Effector memory CD8-positive, alpha-beta T cell (primary cell): ENCODE measurements around the gene CFAP65.

ENCODE experiments used
- ATAC-seq: fragments of 150-1000 bp; cut with Tn5 transposase; replicated peaks from 2 replicates; pipeline ENCODE4 v1.10.0; 2021; ENCODE audit warnings: mild to moderate bottlenecking, moderate library complexity
- DNase-seq, 3 experiments: peaks; one replicate each; pipeline ENCODE4 v3.0.0; 2021
- H3K27ac Mint-ChIP-seq, 2 donors: one replicate each; pipeline ENCODE4 v1.8.0; 2022; ENCODE audit warnings: mild to moderate bottlenecking in 2 of 2, mixed read lengths in 2 of 2, moderate library complexity in 2 of 2
- H3K27me3 Mint-ChIP-seq, 2 donors: one replicate each; pipeline ENCODE4 v1.8.0; 2022; ENCODE audit warnings: mixed read lengths in 2 of 2
- H3K36me3 Mint-ChIP-seq: one replicate; pipeline ENCODE4 v1.8.0; 2022; ENCODE audit warnings: mild to moderate bottlenecking, moderate library complexity, mixed read lengths; ENCODE audit not compliant: insufficient read depth
- H3K4me1 Mint-ChIP-seq, 2 donors: one replicate each; pipeline ENCODE4 v1.8.0; 2022; ENCODE audit warnings: low read depth in 2 of 2, mixed read lengths in 2 of 2
- H3K4me3 Mint-ChIP-seq, 2 donors: one replicate each; pipeline ENCODE4 v1.8.0; 2022; ENCODE audit warnings: mild to moderate bottlenecking in 2 of 2, mixed read lengths in 2 of 2, moderate library complexity in 2 of 2
- H3K9me3 Mint-ChIP-seq, 2 donors: one replicate each; pipeline ENCODE4 v1.8.0; 2022; ENCODE audit warnings: mixed read lengths in 2 of 2

Gene CFAP65

DNA sequence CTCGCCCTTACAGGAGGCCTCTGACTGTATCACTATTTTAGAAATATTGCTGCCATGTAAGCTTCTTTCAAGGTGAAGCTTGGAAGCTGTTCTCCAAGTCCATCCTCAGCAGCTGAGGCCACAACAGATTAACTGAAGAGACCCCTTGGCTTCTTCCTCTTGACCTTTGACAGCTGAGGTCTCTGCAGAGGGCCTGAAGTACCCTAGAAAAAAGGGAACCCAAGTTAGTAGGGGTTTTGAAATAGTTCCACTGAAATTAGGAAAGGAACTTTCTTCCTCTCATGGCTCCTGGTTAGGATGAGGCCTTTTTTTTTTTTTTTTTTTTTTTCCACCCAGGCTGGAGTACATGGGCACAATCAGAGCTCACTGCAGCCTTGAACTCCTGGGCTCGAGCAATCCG, 34.9 kb upstream of the CFAP65 start:
- Mint-ChIP-seq H3K4me3 (no peak overlapping the region), H3K4me1 (no peaks in the 10 kb centered on the region), H3K9me3 (no peaks in the 10 kb centered on the region), H3K27ac (no peak overlapping the region), H3K36me3 (peaks cover 19% of the 10 kb centered on the region), H3K27me3 (no peaks in the 10 kb centered on the region)
- no peak for ATAC-seq
- DNase-seq: no peak

DNA sequence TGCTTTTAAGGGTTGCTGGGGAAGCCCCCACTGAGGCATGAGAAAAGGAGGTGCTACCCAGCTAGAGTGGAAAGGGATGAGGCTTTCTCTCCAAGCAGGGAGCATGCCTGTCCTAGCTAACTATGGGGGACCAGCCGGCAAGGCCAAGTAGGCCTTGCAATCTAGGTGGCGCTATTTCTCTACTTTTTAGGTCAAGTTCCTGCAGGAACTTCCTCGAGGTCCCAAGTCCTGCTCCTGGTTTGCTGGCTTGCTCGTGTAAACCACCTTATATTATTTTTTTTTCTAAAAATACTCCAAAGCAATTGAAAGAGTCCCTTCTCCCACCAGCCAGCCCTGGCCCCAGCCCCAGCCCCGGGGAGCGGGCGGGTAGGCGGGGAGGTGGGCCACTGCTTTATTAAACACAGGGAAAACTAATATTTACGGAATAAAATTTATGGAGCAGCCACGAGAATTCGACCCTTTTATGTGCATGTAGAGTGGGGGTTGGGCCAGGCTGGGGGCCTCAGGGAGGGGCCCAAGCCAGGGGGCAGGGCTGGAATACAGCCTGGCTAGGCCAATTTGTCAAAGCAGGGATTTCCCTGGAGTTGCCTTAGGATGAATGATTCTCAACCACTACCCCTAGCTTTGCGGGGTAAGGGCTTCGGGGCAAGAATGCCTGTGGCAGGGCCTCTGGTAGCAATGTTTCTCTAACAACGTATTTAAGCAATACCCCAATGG, 32.3 kb upstream of the CFAP65 start:
- Mint-ChIP-seq H3K4me1 (no peaks in the 10 kb centered on the region), H3K9me3 (no peaks in the 10 kb centered on the region), H3K36me3 (peaks cover 19% of the 10 kb centered on the region), H3K27ac (no peak overlapping the region), H3K27me3 (no peaks in the 10 kb centered on the region), H3K4me3 (no peak overlapping the region)
- no peak for ATAC-seq
- DNase-seq: no peak

DNA sequence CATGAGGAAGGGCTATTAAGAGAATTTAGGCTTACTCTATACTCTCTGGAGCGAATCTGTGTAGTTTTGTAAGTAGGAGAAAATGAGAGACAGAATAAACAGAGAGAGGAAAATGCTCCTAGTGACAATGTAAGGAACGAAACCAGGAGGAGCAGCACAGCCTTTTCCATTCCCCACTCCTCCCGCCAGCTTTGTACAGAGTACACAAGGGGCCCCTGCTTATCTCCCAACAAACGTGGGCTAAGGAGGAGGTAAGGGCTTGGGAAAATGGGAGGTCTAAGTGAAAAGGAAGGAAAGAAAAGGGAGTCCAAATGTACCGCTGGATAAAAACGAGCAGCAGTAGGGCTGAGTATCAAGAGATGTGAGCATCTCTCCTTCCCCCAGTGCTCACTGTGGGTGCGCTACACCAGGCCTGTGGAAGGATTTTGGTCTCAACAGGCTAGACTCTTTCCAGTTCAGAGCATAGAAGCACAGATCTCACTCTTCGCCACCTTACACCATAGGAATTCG, 31.5 kb upstream of the CFAP65 start:
- peaks cover 19% of the 10 kb centered on the region for H3K36me3 Mint-ChIP-seq
- H3K27ac Mint-ChIP-seq: no peak overlapping the region

DNA sequence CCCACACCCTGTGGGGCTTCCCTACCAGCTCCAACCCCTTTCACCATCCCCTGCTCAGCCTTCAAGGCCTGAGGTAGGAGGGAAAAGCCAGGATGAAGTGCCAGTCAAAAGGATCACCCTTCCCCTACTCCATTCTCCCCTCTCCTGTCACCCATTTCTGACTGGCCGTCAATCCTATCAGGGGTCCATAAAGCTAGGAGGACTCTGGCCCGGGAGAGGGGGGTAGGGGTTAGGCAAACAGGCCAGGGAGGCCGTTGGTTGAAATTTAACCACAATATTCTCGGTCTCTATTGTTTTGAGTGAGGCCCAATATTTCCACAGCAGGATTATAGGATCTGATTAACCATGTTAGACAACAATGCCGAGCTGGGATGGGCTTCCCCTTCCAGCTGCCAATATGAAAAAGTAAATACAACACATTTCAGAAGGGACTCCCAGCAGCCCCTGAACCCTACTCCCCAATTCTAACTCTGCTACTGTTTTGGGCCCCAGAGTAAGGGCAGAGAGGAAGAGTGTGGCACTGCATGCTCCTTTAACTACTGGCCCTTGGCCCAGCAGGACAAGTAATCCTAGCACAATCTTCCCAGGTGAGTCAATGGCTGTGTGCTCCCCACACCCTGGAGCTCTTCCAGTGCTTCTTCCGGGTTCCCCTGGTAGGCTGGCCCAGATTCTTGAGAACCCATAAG, 30.0 kb upstream of the CFAP65 start:
- H3K27me3 Mint-ChIP-seq: no peaks in the 10 kb centered on the region
- ATAC-seq: no peak
- no peaks in the 10 kb centered on the region for H3K4me1 Mint-ChIP-seq
- H3K27ac Mint-ChIP-seq: no peak overlapping the region
- H3K4me3 Mint-ChIP-seq: no peak overlapping the region
- H3K9me3 Mint-ChIP-seq: no peaks in the 10 kb centered on the region
- no peak for DNase-seq
- H3K36me3 Mint-ChIP-seq: peaks cover 8% of the 10 kb centered on the region

More for the DNA sequence above, 31.5 kb upstream of the CFAP65 start:
- H3K4me3 Mint-ChIP-seq: no peak overlapping the region
- ATAC-seq (no peak), DNase-seq (no peak)
- H3K27me3 Mint-ChIP-seq: no peaks in the 10 kb centered on the region
- no peaks in the 10 kb centered on the region for H3K4me1 Mint-ChIP-seq
- no peaks in the 10 kb centered on the region for H3K9me3 Mint-ChIP-seq

DNA sequence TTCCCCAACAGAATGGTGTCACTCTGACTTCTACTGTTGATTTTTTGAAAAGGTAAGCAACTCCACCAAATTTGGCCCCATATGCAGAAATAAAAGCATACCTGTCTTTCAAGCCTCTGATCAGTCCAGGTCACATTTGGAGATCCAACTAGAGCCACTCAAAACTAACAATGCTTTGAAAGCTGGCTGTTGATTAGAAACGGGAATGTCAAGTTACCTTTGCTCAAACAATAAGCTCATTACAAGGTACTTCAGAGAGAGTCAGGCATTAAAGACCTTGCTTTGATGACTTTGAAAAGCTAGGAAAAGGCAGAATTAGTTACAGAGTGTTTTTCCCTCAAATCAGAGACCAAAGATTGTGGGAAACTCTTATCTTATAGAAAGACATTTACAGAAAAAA, 24.2 kb upstream of the CFAP65 start:
- peaks cover 21 to 26% of the 10 kb centered on the region in 2 donors for H3K27me3 Mint-ChIP-seq
- no peaks in the 10 kb centered on the region for H3K36me3 Mint-ChIP-seq
- H3K4me1 Mint-ChIP-seq: peaks cover 0 to 3% of the 10 kb centered on the region in 2 donors

DNA sequence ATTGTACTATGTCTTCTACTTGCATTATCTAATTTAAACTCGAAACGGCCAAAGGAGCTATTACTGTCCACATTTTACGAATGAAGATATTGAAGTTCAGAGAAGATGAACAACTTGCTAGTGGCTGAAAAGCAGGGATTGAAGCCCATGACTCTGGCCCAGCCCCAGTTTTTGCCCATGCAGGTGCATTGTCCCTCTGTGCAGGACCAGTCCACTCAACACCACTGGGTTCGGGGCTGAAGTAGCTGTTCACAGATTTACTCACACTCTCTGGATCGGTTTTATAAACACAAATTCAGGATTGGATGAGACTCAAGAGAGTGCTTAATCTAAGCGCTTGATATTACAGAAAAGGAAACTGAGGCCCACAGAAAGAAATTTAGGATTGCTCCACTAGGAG, 20.8 kb upstream of the CFAP65 start:
- Mint-ChIP-seq H3K4me3 (no peak overlapping the region), H3K36me3 (no peaks in the 10 kb centered on the region), H3K27ac (no peak overlapping the region), H3K4me1 (peaks cover 9 to 15% of the 10 kb centered on the region in 2 donors), H3K27me3 (peaks cover 47 to 59% of the 10 kb centered on the region in 2 donors), H3K9me3 (no peaks in the 10 kb centered on the region)
- DNase-seq (no peak), ATAC-seq (no peak)

More for the DNA sequence above, 24.2 kb upstream of the CFAP65 start:
- H3K9me3 Mint-ChIP-seq: no peaks in the 10 kb centered on the region
- no peak overlapping the region for H3K27ac Mint-ChIP-seq
- ATAC-seq (no peak), DNase-seq (no peak)
- H3K4me3 Mint-ChIP-seq: no peak overlapping the region

DNA sequence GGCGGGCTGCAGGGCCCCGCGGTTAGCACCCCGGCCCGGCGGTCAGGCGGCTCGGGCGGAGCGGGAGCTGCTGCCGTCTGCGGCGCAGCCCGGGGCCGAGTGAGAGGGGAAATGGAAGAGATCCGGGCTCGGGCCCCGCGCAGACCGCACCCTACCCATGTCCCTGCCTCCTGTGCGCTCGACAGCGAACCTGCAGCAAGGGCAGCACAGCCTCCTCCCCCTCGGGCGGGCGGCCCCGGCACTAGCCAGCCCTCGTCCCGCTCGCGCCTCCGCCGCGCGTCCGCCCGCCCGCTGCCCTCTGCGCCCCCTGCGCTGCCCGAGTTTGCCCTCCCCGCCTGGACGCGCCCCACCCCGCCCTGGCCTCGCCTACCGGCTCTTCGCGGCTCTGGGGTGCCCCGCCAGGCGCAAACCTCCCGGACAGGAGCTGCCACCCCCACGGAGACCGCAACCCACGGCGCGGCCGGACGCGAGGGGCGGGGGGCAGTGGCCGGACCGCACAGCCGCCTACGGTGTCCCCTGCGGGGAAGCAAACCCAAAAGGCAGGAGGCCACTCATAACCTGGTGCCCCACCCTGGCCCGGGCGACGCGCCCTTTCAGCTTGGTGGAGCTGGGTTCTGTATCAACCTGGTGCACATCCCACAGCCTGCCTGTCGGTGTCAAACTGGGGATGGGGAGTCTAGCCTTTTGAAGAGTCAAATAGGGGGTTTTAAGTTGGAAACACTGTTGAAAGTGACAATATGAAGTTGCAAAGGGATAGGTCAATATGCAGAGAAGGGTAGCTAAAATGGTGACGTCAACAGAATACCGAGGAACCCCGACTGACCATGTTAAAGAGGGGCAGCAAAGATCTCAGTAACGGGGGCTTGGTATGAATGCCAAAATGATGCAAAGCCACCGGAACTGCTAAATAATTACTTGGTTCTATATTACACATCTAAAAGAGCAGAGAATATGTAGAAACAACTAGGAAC, 19.8 kb upstream of the CFAP65 start, which contains the start of gene IHH:
TSS of gene IHH (minus strand) at position 101 of the 971 bp plus-strand sequence. CDS start 454 bp downstream, outside the sequence.
- H3K4me3 Mint-ChIP-seq: peak within 1 kb of the TSS; percentile 63 to 66

DNA sequence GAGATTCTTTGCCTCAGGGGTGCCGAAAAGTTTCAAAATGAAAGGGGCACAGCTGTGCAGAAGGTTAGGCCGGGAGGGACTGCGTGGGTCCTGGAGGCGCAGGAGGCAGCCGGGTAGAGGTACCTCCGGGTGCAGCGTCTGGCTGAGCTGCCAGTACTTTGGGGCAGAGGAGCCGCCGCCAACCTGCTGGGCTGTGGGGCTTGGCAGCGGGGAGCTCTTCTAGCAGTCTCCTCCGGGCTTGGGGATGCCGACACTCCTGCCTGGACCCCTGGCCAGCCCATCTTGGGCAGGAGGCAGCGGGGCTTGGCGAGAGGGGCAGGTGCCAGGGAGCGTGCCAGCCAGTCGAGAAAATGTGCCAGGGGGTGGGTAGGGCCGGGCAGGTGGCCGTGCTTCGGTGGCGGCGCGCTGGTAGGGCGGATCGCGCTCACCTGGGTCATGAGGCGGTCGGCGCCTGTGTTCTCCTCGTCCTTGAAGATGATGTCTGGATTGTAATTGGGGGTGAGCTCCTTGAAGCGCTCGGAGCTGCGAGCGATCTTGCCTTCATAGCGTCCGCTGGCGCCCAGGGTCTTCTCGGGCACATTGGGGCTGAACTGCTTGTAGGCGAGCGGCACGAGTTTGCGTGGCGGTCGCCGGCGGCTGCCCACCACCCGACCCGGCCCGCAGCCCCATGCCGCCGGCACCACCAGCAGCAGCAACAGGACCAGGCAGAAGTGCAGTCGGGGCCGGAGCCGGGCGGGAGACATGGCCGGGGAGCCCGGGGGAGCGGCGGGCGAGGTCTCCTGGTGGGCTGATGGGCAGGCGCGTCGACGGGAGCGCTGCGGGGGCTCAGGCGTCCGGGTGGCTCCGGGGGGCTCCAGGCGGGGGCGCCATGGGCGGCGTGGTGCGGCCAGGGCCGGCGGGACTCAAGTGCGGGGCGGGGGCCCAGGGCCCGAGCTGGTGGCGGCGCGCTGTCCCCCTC, 18.7 kb upstream of the CFAP65 start:
- Mint-ChIP-seq H3K9me3 (no peaks in the 10 kb centered on the region), H3K27ac (no peak overlapping the region), H3K36me3 (no peaks in the 10 kb centered on the region), H3K4me3 (peak overlapping the region; percentile 63 to 66), H3K27me3 (peaks cover 61 to 80% of the 10 kb centered on the region in 2 donors), H3K4me1 (peaks cover 9 to 15% of the 10 kb centered on the region in 2 donors)
- no peak for ATAC-seq
- DNase-seq: no peak

More for the DNA sequence above, 19.8 kb upstream of the CFAP65 start, which contains the start of gene IHH:
- Mint-ChIP-seq H3K4me1 (peaks cover 9 to 15% of the 10 kb centered on the region in 2 donors), H3K9me3 (no peaks in the 10 kb centered on the region), H3K36me3 (no peaks in the 10 kb centered on the region), H3K27ac (no peak within 1 kb of the TSS), H3K27me3 (peaks cover 54 to 69% of the 10 kb centered on the region in 2 donors)
- ATAC-seq (peak; percentile 33), DNase-seq (no peak)

DNA sequence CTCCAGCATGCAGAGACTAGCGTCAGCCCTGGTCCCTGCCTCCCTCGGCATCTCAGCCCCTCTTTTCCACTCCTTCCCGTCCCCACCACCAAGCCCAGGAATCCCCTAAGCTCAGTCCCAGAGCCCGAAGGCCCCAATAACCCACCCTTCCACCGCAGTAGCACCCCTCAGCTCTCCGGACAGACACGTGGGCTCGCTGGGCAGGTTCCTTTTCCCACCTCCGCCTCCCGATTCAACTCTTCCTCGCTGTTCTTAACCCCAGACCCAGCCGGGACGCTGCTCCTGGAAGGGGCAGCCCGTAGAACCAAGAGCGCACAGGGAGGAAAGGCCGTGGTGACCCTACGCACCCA, 18.0 kb upstream of the CFAP65 start:
- Mint-ChIP-seq H3K4me1 (peaks cover 9 to 15% of the 10 kb centered on the region in 2 donors), H3K27ac (no peak overlapping the region), H3K36me3 (no peaks in the 10 kb centered on the region), H3K4me3 (peak overlapping the region; percentile 63 to 66), H3K9me3 (no peaks in the 10 kb centered on the region), H3K27me3 (peaks cover 68 to 87% of the 10 kb centered on the region in 2 donors)
- ATAC-seq: no peak
- no peak for DNase-seq

DNA sequence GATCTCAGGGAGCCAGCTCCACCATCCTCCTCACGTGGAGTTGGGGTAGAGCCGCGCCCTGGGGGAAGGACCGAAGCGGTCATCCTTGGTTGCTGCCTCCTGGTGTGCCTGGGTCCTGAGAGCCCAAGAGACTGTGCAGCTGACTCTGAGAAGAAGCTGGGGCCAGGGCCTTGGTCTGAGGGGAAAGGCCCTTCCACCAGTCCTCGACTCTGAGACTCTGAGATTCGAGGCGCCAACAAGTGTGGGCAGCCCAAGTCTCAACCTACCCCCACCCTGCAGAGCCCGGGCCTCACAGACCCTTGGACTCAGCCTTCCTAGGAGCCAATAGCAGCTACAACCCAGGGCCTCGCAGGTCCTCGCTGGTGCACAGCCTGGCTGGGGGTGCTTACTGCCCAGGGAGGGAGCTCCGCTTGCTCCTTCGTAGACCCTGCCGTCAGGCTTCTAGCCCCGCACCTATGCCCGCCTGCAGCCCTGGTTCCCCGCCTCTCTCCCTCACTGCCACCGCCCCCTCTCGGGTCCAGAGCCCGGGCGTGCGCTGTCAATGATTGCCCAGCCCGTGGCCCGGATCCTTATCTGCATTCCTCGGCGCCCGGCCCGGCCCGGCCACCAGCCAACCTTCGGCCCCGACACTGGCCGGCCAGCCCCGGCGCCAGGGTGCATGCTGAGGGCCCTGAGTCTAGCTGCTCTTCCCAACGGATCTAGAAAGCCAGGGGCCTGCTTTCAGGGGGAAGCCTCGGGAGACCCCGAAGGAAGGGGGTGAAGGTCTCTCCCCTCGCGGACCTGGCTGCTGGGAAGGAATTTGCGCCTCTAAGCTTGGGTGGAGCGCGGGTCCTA, 17.4 kb upstream of the CFAP65 start:
- no peaks in the 10 kb centered on the region for H3K36me3 Mint-ChIP-seq
- H3K27me3 Mint-ChIP-seq: peaks cover 74 to 92% of the 10 kb centered on the region in 2 donors
- H3K4me3 Mint-ChIP-seq: peak overlapping the region; percentile 63 to 66
- ATAC-seq (no peak), DNase-seq (no peak)
- H3K9me3 Mint-ChIP-seq: no peaks in the 10 kb centered on the region
- no peak overlapping the region for H3K27ac Mint-ChIP-seq
- H3K4me1 Mint-ChIP-seq: peaks cover 9 to 15% of the 10 kb centered on the region in 2 donors

DNA sequence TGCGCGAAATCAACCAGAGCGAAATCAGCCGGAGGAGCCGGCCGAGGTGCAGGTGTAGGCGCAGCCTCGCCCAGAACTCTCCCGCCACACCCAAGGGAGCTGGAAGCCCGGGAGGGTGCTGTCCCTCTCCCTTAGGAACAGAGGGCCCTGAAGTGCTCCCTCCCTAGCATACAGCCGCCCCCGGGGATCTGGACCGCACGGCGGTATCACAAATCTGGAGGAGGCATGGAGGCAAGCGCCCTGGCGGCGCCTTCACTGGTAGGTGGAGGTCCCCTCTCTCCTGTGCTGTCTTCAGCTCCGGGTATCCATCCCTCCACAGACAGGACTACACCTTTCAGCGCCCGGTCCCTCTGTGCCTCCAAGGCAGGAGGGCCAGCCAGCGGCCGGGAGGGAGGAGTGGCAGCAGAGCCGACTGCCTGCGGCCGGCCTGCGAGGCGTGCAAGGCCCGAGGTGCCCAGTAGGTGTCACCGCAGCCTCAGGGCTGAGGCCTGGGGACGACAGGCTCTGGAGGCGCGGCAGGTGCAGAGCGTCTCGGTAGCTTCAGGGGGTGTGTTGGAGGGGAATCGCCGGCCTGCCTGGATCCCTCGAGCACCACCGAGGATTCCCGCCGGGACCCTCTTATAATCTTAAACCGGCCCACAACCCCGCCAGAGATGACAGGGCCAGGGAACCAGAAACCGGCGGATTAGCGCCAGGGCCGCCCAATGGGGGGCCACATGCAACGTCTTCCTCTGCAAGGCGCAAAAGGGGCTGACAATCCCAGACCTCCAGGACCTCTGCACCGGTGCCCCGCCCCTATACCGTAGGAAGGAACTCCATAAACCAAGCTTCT, 16.6 kb upstream of the CFAP65 start:
- ATAC-seq (peak; percentile 94), DNase-seq (peak; percentile 71 to 78 (median 77))
- H3K4me3 Mint-ChIP-seq: peak overlapping the region; percentile 51 to 60
- no peak overlapping the region for H3K27ac Mint-ChIP-seq
- peaks cover 9 to 15% of the 10 kb centered on the region in 2 donors for H3K4me1 Mint-ChIP-seq
- no peaks in the 10 kb centered on the region for H3K9me3 Mint-ChIP-seq
- H3K27me3 Mint-ChIP-seq: peaks cover 72 to 96% of the 10 kb centered on the region in 2 donors
- no peaks in the 10 kb centered on the region for H3K36me3 Mint-ChIP-seq
